Tibial nerve (tissue), 4 donors: ENCODE results near the gene GMEB2. TPM values are rescaled to one million over a fixed set of nuclear protein-coding genes. Genes with fewer than 3 reads are reported as not detected.

Source experiments
- DNase-seq, 2 donors: peaks; one replicate each; pipeline ENCODE4 v3.0.0-alpha.2; 2019; ENCODE audit warnings: low spot score in 2 of 2
- H3K27ac ChIP-seq, 4 donors: fragments of 200-600 bp; sonication (generic) in 3 of 4; one replicate each; pipeline ENCODE4 v1.5.1; 2017 to 2019; ENCODE audit warnings: mild to moderate bottlenecking in 1 of 4
- H3K27me3 ChIP-seq, 2 donors: fragments of 200-600 bp; sonication (generic) in 1 of 2; one replicate each; pipeline versions ENCODE4 v1.5.1 to v1.6.0; 2017 to 2019
- H3K36me3 ChIP-seq, 3 donors: fragments of 200-600 bp; sonication (generic); one replicate each; pipeline ENCODE4 v1.5.1; 2018 to 2019
- H3K4me1 ChIP-seq, 4 donors: fragments of 200-600 bp; sonication (generic) in 3 of 4; one replicate each; pipeline ENCODE4 v1.5.1; 2017 to 2019
- H3K4me3 ChIP-seq, 4 donors: fragments of 200-600 bp; sonication (generic) in 3 of 4; one replicate each; pipeline ENCODE4 v1.5.1; 2017 to 2019; ENCODE audit warnings: mild to moderate bottlenecking in 1 of 4, moderate library complexity in 1 of 4
- H3K9me3 ChIP-seq, 4 donors: fragments of 200-600 bp; sonication (generic) in 3 of 4; one replicate each; pipeline ENCODE4 v1.5.1; 2017 to 2019
- EP300 ChIP-seq, 2 donors: sonication (generic); formaldehyde crosslinking; IDR thresholded peaks; one replicate each; pipeline ENCODE4 v1.6.1; 2017; ENCODE audit warnings: antibody characterized with exemption in 2 of 2, mild to moderate bottlenecking in 1 of 2
- POLR2A ChIP-seq, 2 donors: fragments of 450-650 bp; IDR thresholded peaks; one replicate each; pipeline ENCODE4 v1.6.1; 2017; ENCODE audit warnings: antibody characterized with exemption in 2 of 2, mild to moderate bottlenecking in 2 of 2, moderate library complexity in 2 of 2
- WGBS, 2 donors: methylation state at CpG; one replicate each; pipeline ENCODE4 v1.1.5; 2018; 5-methylcytosine and 5-hydroxymethylcytosine counted together
- total RNA-seq, 4 donors: library from RNA; depleted of rRNA; stranded (reverse); fragments of >200 nt; gene quantifications; one replicate each; pipeline ENCODE4 v1.1.0, GENCODE V29; 2016
- TF ChIP-seq, protein P1 (sequence below), 5 experiments: fragments of 200-600 bp in 3 of 5; fragments of 450-650 bp in 2 of 5; sonication (generic) in 3 of 5; IDR thresholded peaks; one replicate each; pipeline ENCODE4 v1.5.1; 2016 to 2019; ENCODE audit warnings: antibody characterized with exemption in 5 of 5, mild to moderate bottlenecking in 3 of 5, moderate library complexity in 2 of 5

GMEB2 gene
- total RNA-seq, 4 donors from 2014 or later: 12.5 to 14.7 (median 13.7) TPM

DNA sequence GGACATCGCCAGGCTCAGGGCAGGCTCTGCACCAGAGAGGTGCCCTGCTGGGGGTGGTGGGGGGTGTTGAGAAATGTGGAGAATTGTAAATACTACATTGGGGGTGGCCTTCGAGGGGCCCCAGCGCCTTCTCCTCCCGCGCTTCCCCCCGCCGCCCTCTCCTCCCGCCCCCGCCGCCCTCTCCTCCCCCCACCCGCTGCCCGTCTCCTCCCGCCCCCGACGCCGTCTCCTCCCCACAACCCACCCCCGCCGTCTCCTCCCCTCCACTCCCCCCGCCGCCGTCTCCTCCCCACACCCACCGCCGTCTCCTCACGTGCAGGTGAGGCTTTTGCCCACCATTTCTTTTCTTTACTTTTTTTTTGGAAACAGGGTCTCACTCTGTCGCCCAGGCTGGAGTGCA lies 77.9 kb downstream of the GMEB2 start:
- no peak for TF ChIP-seq EP300 (IDR thresholded peaks at IDR 0.05)
- TF ChIP-seq, protein P1, sequence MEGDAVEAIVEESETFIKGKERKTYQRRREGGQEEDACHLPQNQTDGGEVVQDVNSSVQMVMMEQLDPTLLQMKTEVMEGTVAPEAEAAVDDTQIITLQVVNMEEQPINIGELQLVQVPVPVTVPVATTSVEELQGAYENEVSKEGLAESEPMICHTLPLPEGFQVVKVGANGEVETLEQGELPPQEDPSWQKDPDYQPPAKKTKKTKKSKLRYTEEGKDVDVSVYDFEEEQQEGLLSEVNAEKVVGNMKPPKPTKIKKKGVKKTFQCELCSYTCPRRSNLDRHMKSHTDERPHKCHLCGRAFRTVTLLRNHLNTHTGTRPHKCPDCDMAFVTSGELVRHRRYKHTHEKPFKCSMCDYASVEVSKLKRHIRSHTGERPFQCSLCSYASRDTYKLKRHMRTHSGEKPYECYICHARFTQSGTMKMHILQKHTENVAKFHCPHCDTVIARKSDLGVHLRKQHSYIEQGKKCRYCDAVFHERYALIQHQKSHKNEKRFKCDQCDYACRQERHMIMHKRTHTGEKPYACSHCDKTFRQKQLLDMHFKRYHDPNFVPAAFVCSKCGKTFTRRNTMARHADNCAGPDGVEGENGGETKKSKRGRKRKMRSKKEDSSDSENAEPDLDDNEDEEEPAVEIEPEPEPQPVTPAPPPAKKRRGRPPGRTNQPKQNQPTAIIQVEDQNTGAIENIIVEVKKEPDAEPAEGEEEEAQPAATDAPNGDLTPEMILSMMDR (IDR thresholded peaks at IDR 0.05): no peak
- no peak for TF ChIP-seq POLR2A (IDR thresholded peaks at IDR 0.05)

DNA sequence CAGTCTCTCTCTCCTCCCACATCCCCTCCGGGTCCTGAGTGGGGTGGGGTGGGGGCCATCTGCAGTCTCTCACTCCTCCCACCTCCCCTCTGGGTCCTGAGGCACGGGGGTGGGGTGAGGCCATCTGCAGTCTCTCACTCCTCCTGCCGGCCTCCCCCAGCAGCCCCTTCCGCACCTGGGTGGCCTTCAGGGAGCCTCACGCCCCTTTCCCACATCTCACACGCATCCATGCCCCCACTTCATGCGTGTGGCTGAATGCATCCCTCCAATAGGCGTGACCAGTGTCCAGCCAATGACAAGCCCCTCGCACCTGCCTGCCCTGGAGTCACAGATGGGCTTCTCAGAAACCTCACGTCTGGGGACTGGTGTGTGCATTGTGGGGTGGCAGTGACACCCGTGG lies 78.4 kb downstream of the GMEB2 start:
- H3K9me3 ChIP-seq: no peaks in the 10 kb centered on the region
- H3K27ac ChIP-seq: no peak overlapping the region
- no peak for TF ChIP-seq EP300 (IDR thresholded peaks at IDR 0.05)
- no peak for TF ChIP-seq POLR2A (IDR thresholded peaks at IDR 0.05)
- TF ChIP-seq, protein P1 (IDR thresholded peaks at IDR 0.05): no peak
- H3K4me3 ChIP-seq: no peak overlapping the region
- no peaks in the 10 kb centered on the region for H3K36me3 ChIP-seq
- peaks cover 0 to 58% of the 10 kb centered on the region in 2 donors for H3K27me3 ChIP-seq
- peaks cover 0 to 19% (median 6%) of the 10 kb centered on the region in 4 donors for H3K4me1 ChIP-seq
- DNase-seq: no peak
- 18 to 43% methylated on average over 8 to 10 of the region's 11 CpGs for WGBS, 2 donors

More for the DNA sequence above, 77.9 kb downstream of the GMEB2 start:
- Histone ChIP-seq H3K9me3 (no peaks in the 10 kb centered on the region), H3K36me3 (no peaks in the 10 kb centered on the region), H3K4me1 (peaks cover 0 to 24% (median 9%) of the 10 kb centered on the region in 4 donors), H3K4me3 (no peak overlapping the region), H3K27me3 (peaks cover 0 to 58% of the 10 kb centered on the region in 2 donors), H3K27ac (no peak overlapping the region)
- WGBS, 2 donors: 25 to 48% methylated on average over 9 to 10 of the region's 25 CpGs
- DNase-seq: no peak

DNA sequence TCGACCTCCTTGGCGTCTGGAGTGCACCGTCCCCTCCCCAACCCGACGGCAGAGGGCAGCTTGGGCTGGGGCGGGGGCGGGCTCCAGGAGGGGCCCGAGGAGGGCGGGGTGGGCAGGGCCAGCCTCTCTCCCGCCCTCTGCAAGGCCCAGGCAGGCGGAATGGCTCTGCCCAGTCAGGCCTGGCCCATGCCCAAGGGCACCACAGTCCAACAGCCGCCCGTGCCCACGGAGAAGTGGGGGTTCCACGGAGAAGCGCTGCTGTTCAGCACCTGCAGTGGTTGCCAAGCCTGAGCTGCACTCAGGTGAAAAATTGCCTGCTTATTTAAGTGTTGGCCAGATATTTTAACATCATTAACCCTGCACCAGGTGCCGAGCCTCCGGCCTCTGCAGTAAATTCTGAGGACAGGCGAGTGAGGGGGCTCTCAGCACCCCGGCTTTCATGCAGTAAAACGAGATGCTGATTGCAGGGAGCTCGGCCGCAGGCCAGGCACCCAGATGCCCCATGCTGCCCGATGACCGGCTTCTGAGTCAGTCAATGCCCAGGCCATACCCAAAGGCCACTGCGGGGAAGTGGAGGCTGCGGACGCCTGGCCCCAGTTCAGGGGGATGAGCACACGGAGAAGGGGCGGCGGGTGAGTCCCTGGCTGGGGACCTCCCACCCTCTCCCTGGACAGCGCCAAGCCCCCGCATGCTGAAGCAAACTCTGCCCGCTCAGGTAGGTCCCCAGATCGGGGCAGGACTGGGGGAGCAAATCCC lies 79.0 kb downstream of the GMEB2 start, which contains the start of gene SRMS:
Gene SRMS, minus strand, starts transcription at position 25 of the 756 bp plus-strand sequence. CDS start 286 bp downstream, outside the sequence.
- H3K9me3 ChIP-seq: no peaks in the 10 kb centered on the region
- no peak within 1 kb of the TSS for H3K27ac ChIP-seq
- TF ChIP-seq EP300 (IDR thresholded peaks at IDR 0.05) (no peak), POLR2A (IDR thresholded peaks at IDR 0.05) (no peak)
- TF ChIP-seq, protein P1 (IDR thresholded peaks at IDR 0.05): no peak
- 61 to 65% methylated on average over 17 to 30 of the region's 35 CpGs for WGBS, 2 donors
- no peaks in the 10 kb centered on the region for H3K36me3 ChIP-seq
- H3K4me3 ChIP-seq: no peak within 1 kb of the TSS
- peaks cover 0 to 58% of the 10 kb centered on the region in 2 donors for H3K27me3 ChIP-seq
- H3K4me1 ChIP-seq: peaks cover 0 to 13% (median 3%) of the 10 kb centered on the region in 4 donors
- DNase-seq: no peak

DNA sequence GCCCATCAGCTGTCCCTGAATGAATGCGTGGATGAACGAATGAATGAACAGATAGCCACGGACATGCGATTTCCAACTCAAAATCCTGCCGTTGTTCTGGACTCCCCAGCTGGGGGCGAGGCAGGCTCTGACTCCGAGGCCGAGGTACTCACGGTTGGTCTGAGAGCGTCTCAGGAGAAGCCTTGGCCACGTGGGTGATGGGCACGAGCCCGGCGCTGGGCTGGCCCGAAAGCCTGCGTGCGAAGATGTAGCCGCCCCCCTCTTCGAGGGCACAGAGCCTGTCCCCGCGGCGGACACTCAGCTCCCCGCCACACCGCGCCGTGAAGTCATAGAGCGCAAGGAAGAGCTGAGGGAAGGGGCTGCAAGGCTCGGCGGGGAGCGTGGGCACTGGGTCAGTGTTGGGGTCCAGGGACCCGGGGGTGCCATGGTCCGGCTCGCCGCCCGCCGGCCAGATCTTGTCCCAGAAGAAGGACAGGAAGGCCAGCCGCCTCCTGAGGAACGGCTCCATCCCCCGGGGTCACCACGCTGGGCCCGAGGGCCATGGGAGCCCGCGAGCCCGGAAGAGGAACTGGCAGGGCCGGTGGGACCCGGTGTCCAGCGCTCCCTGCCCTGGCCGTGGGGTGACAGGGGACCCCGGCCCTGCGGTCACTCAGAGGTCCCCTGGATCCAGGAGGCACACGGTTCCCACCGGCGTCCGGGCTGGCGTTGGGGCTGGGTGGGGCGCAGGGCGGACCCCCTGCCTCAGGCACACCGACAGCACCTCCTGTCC lies 79.8 kb downstream of the GMEB2 start:
- DNase-seq: no peak
- 43 to 56% methylated on average over 25 to 41 of the region's 58 CpGs for WGBS, 2 donors
- peaks cover 0 to 5% (median 0%) of the 10 kb centered on the region in 4 donors for H3K4me1 ChIP-seq
- H3K36me3 ChIP-seq: no peaks in the 10 kb centered on the region
- H3K4me3 ChIP-seq: no peak overlapping the region
- H3K27ac ChIP-seq: no peak overlapping the region
- no peaks in the 10 kb centered on the region for H3K9me3 ChIP-seq
- H3K27me3 ChIP-seq: peaks cover 0 to 58% of the 10 kb centered on the region in 2 donors
- TF ChIP-seq, protein P1 (IDR thresholded peaks at IDR 0.05): no peak
- TF ChIP-seq POLR2A (IDR thresholded peaks at IDR 0.05) (no peak), EP300 (IDR thresholded peaks at IDR 0.05) (no peak)
